ENCODE results near the gene PIP5K1C.

PIP5K1C gene

GRCh38 chr19:3643674-3644313 lies 56.5 kb downstream of the PIP5K1C start:
- H3K27me3 Mint-ChIP-seq = no peaks in the 10 kb centered on the region
- no peak overlapping the region for H3K27ac Mint-ChIP-seq
- H3K4me1 Mint-ChIP-seq (ENCODE audit: low read depth) = no peaks in the 10 kb centered on the region
- H3K9me3 Mint-ChIP-seq (ENCODE audit: low read depth) = no peaks in the 10 kb centered on the region
- no peaks in the 10 kb centered on the region for H3K36me3 Mint-ChIP-seq
- H3K4me3 Mint-ChIP-seq = no peak overlapping the region

DNA sequence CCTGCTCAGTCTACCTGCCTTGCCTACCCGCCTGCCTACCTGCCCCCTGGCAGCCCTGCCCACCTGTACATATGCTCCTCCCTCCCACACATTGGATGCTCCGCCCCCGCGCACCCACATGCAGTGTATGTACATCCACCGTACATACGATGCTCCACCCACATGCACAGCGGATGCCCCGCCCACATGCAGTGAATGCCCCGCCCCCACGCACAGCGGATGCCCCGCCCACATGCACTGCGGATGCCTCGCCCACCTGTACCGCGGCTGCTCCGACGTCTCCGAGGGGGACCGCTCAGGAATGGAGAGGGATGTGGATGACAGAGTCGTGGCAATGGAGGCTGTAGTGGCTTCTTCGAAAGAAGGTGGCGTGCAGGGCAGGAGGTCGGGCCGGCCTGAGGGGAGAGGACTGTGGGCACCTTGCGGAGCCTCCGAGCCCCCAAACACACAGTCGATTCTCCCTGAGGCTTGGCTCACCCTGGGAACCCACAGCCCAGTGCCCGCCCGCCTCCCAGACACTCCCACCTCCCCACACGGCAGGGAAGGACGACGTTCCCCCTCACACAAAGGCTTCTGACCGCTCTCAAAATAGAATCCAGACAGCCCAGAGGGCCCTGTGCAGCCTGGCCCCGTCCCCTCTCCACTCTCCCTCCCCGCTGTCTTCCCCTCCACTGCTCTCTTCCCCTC lies 57.1 kb downstream of the PIP5K1C start:
- Mint-ChIP-seq H3K27me3 (no peaks in the 10 kb centered on the region), H3K9me3 (ENCODE audit: low read depth) (no peaks in the 10 kb centered on the region), H3K36me3 (no peaks in the 10 kb centered on the region), H3K27ac (no peak overlapping the region), H3K4me1 (ENCODE audit: low read depth) (no peaks in the 10 kb centered on the region), H3K4me3 (no peak overlapping the region)

DNA sequence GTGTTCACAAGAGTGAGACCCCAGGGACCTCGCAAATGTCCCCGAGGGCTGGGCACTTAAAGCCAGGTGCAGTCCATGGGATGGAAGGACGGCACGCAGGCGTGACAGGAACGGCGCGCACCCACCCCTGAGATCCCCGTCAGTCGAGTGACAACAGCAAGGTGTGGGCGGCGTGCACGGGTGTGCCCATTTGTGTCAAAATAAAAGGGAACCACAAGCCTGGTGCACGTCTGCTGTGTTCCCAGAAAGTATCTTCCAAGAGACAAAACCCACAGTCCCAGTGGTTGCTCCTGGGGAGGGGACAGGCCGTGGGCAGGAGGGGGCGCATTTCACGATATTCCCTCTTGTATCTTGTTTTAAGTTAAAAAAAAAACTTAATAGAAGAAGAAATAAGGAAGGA lies 58.0 kb downstream of the PIP5K1C start:
- Mint-ChIP-seq H3K4me3 (no peak overlapping the region), H3K36me3 (no peaks in the 10 kb centered on the region), H3K4me1 (ENCODE audit: low read depth) (no peaks in the 10 kb centered on the region), H3K9me3 (ENCODE audit: low read depth) (no peaks in the 10 kb centered on the region), H3K27ac (no peak overlapping the region), H3K27me3 (no peaks in the 10 kb centered on the region)

- H3K27ac Mint-ChIP-seq = no peak overlapping the region
- no peaks in the 10 kb centered on the region for H3K36me3 Mint-ChIP-seq
- H3K4me3 Mint-ChIP-seq = no peak overlapping the region
- H3K27me3 Mint-ChIP-seq = no peaks in the 10 kb centered on the region
- no peaks in the 10 kb centered on the region for H3K4me1 Mint-ChIP-seq (ENCODE audit: low read depth)
- no peaks in the 10 kb centered on the region for H3K9me3 Mint-ChIP-seq (ENCODE audit: low read depth)
These were observed 58.6 kb downstream of the PIP5K1C start for GRCh38 chr19:3641515-3642269.

- Mint-ChIP-seq H3K9me3 (ENCODE audit: low read depth) (no peaks in the 10 kb centered on the region), H3K4me3 (no peak overlapping the region), H3K27me3 (no peaks in the 10 kb centered on the region), H3K36me3 (no peaks in the 10 kb centered on the region), H3K4me1 (ENCODE audit: low read depth) (no peaks in the 10 kb centered on the region), H3K27ac (no peak overlapping the region)
These were observed 60.8 kb downstream of the PIP5K1C start for GRCh38 chr19:3639479-3639878.

- H3K27ac Mint-ChIP-seq = no peak overlapping the region
These were observed 61.8 kb downstream of the PIP5K1C start for GRCh38 chr19:3638208-3639193.

GRCh38 chr19:3637621-3638020 lies 62.6 kb downstream of the PIP5K1C start:
- Mint-ChIP-seq H3K4me1 (ENCODE audit: low read depth) (no peaks in the 10 kb centered on the region), H3K9me3 (ENCODE audit: low read depth) (no peaks in the 10 kb centered on the region), H3K36me3 (no peaks in the 10 kb centered on the region), H3K4me3 (no peak overlapping the region), H3K27me3 (no peaks in the 10 kb centered on the region), H3K27ac (no peak overlapping the region)

More at GRCh38 chr19:3638208-3639193, 61.8 kb downstream of the PIP5K1C start:
- Mint-ChIP-seq H3K36me3 (no peaks in the 10 kb centered on the region), H3K9me3 (ENCODE audit: low read depth) (no peaks in the 10 kb centered on the region), H3K4me1 (ENCODE audit: low read depth) (no peaks in the 10 kb centered on the region), H3K27me3 (no peaks in the 10 kb centered on the region), H3K4me3 (no peak overlapping the region)

- Mint-ChIP-seq H3K4me1 (ENCODE audit: low read depth) (no peaks in the 10 kb centered on the region), H3K36me3 (no peaks in the 10 kb centered on the region), H3K4me3 (no peak overlapping the region), H3K27me3 (no peaks in the 10 kb centered on the region), H3K9me3 (ENCODE audit: low read depth) (no peaks in the 10 kb centered on the region), H3K27ac (no peak overlapping the region)
These were observed 63.3 kb downstream of the PIP5K1C start for GRCh38 chr19:3636962-3637361.

DNA sequence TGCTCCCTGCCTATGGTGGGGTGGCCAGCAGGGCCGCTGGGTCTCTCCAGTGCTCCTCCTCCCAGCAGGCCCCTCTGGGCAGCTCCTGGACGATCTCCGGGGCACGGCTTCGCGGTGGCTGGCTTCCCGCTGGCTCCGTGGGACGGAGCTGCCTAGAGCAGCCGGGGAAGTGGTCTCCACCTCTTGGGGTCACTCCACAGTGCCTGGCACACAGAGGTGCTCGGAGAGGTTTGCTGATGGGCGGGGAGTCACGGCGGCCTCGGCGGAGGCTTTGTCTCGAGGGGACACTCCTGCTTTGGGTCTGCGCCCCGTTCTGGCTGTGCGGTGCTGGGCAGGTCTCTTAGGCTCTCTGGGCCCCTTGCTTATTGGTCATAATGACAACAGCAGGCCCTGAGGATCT lies 63.8 kb downstream of the PIP5K1C start:
- no peaks in the 10 kb centered on the region for H3K36me3 Mint-ChIP-seq

GRCh38 chr19:3634496-3635045 lies 65.7 kb downstream of the PIP5K1C start:
- H3K9me3 Mint-ChIP-seq (ENCODE audit: low read depth) = no peaks in the 10 kb centered on the region
- H3K36me3 Mint-ChIP-seq = no peaks in the 10 kb centered on the region
- no peak overlapping the region for H3K4me3 Mint-ChIP-seq
- no peaks in the 10 kb centered on the region for H3K27me3 Mint-ChIP-seq
- H3K27ac Mint-ChIP-seq = no peak overlapping the region
- H3K4me1 Mint-ChIP-seq (ENCODE audit: low read depth) = no peaks in the 10 kb centered on the region

More for the DNA sequence above, 63.8 kb downstream of the PIP5K1C start:
- H3K27ac Mint-ChIP-seq = no peak overlapping the region
- H3K9me3 Mint-ChIP-seq (ENCODE audit: low read depth) = no peaks in the 10 kb centered on the region
- H3K4me3 Mint-ChIP-seq = no peak overlapping the region
- no peaks in the 10 kb centered on the region for H3K4me1 Mint-ChIP-seq (ENCODE audit: low read depth)
- no peaks in the 10 kb centered on the region for H3K27me3 Mint-ChIP-seq

DNA sequence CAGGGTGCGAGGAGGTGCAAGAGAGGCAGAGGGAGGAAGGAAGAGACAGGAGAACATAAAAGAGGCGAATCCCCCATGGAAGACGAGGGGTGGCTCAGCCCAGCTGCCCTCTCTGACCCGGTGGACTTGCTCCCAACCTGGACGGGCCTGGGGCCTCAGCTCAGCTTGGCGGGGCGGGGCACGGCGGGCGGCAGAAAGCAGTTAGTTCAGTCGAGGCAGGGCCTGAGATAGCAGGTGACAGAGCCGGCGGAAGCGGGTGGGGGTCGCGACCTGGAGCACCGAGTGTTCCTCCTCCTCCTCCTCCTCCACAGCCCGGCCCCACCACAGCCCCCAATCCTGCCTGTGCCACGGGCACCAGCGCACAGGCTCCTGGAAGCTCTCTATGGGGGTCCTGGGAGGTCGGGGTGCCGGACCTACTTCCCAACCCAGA lies 66.7 kb downstream of the PIP5K1C start:
- no peaks in the 10 kb centered on the region for H3K4me1 Mint-ChIP-seq (ENCODE audit: low read depth)
- H3K36me3 Mint-ChIP-seq = no peaks in the 10 kb centered on the region
- no peak overlapping the region for H3K4me3 Mint-ChIP-seq
- no peaks in the 10 kb centered on the region for H3K9me3 Mint-ChIP-seq (ENCODE audit: low read depth)
- no peak overlapping the region for H3K27ac Mint-ChIP-seq
- no peaks in the 10 kb centered on the region for H3K27me3 Mint-ChIP-seq

GRCh38 chr19:3632739-3633558 lies 67.3 kb downstream of the PIP5K1C start:
- H3K4me1 Mint-ChIP-seq (ENCODE audit: low read depth) = no peaks in the 10 kb centered on the region
- H3K27me3 Mint-ChIP-seq = no peaks in the 10 kb centered on the region
- no peak overlapping the region for H3K4me3 Mint-ChIP-seq
- no peaks in the 10 kb centered on the region for H3K36me3 Mint-ChIP-seq
- no peaks in the 10 kb centered on the region for H3K9me3 Mint-ChIP-seq (ENCODE audit: low read depth)
- H3K27ac Mint-ChIP-seq = no peak overlapping the region

- H3K27ac Mint-ChIP-seq = no peak overlapping the region
- no peaks in the 10 kb centered on the region for H3K4me1 Mint-ChIP-seq (ENCODE audit: low read depth)
- H3K27me3 Mint-ChIP-seq = no peaks in the 10 kb centered on the region
- no peaks in the 10 kb centered on the region for H3K36me3 Mint-ChIP-seq
- no peak overlapping the region for H3K4me3 Mint-ChIP-seq
- H3K9me3 Mint-ChIP-seq (ENCODE audit: low read depth) = no peaks in the 10 kb centered on the region
These were observed 68.2 kb downstream of the PIP5K1C start for GRCh38 chr19:3632098-3632497.
